NCI-H2081 treated with DMSO at 0.1 percent for 48 hours (cell line): ENCODE results near the gene SALL3.

Experiments
- DNase-seq: peaks from one replicate; lab custom pipeline; 2025; lab: John Stamatoyannopoulos, UW

Gene SALL3

GRCh38 chr18:79006106-79006795 is 26.6 kb downstream of the SALL3 start:
- DNase-seq, result no peak

GRCh38 chr18:79007440-79007839 is 27.8 kb downstream of the SALL3 start:
- DNase-seq, result no peak

- DNase-seq, result no peak
Measured at GRCh38 chr18:79008356-79008940, 28.8 kb downstream of the SALL3 start.

GRCh38 chr18:79010802-79011201 is 31.2 kb downstream of the SALL3 start:
- DNase-seq, result no peak

- no peak for DNase-seq
Measured at GRCh38 chr18:79011300-79011870, 31.8 kb downstream of the SALL3 start.

GRCh38 chr18:79013869-79014268 is 34.3 kb downstream of the SALL3 start:
- no peak for DNase-seq

- no peak for DNase-seq
Measured at GRCh38 chr18:79018911-79019310, 39.3 kb downstream of the SALL3 start.

- DNase-seq, result no peak
Measured at GRCh38 chr18:79019881-79020280, 40.3 kb downstream of the SALL3 start.

GRCh38 chr18:79022603-79023002 is 43.0 kb downstream of the SALL3 start:
- no peak for DNase-seq

GRCh38 chr18:79026491-79026890 is 46.9 kb downstream of the SALL3 start:
- no peak for DNase-seq

GRCh38 chr18:79030680-79031079 is 51.1 kb downstream of the SALL3 start:
- DNase-seq, result no peak

GRCh38 chr18:79042276-79042675 is 62.7 kb downstream of the SALL3 start:
- DNase-seq, result no peak

GRCh38 chr18:79043288-79043687 is 63.7 kb downstream of the SALL3 start:
- DNase-seq, result no peak

GRCh38 chr18:79046522-79046921 is 66.9 kb downstream of the SALL3 start:
- no peak for DNase-seq

GRCh38 chr18:79047556-79048244 is 68.1 kb downstream of the SALL3 start:
- no peak for DNase-seq

- no peak for DNase-seq
Measured at GRCh38 chr18:79048245-79048632, 68.6 kb downstream of the SALL3 start.

- no peak for DNase-seq
Measured at GRCh38 chr18:79049506-79049905, 69.9 kb downstream of the SALL3 start.
